GM18507 (cell line): ENCODE measurements around the gene PTHLH.

ENCODE experiments used
- DNase-seq: peaks from one replicate; pipeline ENCODE4 v3.0.0; 2011; ENCODE audit warnings: low read depth; ENCODE audit not compliant: insufficient read length; ENCODE audit errors: extremely low spot score
- FAIRE-seq: peaks from 2 replicates; lab custom pipeline; 2011; peaks lifted over from hg19 to GRCh38; lab: Jason Lieb, UNC

PTHLH gene

GRCh38 chr12:27975222-27976136 is 2.9 kb upstream of the PTHLH start:
- no peak for FAIRE-seq
- no peak for DNase-seq

GRCh38 chr12:27974735-27975221 is 2.2 kb upstream of the PTHLH start:
- FAIRE-seq, result no peak
- DNase-seq, result no peak

GRCh38 chr12:27973487-27973890 is 956 bp upstream of the PTHLH start:
- DNase-seq (no peak), FAIRE-seq (no peak)

GRCh38 chr12:27971606-27972005 is 927 bp downstream of the PTHLH start:
- no peak for DNase-seq
- FAIRE-seq, result no peak

DNA sequence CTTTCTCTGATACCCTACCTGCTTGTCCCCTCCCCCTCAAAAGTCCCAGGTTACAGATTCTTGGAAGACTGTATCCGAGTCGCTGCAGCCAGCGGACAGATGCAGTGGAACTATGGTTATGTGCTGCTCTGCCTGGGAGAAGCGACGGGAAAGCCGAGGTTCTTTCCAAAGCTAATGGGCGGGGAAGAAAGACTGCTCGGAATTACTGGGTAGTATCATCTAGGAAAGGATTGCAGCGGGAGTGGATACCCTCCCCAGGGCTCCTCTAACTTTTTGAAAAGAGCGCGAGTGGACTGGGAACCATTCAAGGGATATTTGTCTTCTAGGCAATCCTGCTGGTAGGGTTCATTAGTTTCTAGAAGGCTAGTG is 1.4 kb downstream of the PTHLH start:
- no peak for FAIRE-seq

DNA sequence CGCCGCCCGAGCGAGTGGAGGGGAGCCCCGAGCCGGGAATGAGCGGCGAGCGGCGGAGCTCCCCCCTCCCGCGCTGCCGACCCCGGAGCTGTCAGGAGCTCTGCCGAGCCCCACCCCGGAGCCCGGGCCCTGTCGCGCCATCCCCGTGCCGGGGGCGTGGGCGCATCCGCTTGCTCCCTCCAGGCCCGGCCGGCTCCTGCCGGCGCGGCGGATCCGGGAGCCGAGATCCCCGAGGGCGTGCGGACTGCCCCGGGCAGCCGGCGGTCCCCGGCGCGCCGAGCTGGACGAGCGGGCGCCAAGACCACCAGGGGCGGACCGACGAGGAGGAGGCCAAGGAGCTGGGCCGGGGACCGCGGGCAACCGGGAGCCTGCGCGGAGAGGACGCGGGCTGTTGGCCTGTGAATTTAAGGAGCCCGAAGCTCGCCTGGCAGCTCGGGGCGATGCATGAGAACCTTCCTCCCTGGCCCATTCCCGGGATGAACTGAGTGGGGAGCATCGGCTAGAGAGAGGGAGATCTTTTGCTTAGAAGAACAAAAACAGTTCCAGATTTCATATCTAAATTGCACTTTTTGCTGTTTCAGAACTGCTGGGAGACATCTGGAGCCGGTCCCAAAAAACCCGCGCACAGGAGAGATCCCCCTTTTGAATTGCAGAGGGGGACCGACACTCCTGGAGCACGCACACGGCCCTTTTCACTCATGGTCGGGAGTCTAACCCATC is 2.0 kb downstream of the PTHLH start:
- no peak for FAIRE-seq
- DNase-seq, result no peak

More for the DNA sequence above, 1.4 kb downstream of the PTHLH start:
- no peak for DNase-seq

DNA sequence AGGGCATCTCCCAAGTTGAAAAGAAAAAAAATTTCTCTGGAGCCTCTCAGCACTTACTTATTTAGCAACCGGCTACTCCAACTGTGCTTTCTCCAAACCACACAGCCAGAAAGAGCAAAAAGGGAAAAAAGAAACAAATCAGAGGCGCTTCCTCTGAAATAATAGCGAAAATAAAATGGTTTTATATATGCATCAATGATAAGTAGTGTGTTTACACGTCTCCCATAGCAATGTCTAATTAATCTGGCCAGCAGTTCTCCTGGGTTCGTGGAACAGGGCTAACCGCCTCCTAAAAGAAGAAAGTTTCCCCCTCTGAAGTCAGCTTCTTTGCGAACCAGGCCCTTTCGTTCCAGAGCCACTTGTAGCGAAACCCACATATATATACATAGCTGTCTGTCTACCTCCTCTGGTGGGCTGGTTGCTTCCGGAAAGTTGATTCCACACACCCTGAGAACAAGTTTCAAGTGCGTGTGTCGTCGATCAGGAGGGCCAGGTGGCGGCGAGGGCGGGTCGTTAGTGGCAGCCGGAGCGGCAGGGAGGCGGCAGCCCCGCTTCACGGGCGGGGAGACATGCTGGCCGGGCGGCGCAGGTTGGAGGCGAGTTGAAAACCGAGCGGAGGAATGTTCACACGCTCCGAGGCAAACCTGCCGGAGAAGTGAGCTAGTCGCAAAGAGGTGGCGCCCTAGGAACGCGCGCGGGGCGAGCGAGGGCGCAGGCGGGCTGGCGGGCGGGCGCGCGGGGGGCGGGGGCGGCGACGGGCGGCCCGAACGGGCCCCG is 2.7 kb downstream of the PTHLH start:
- FAIRE-seq, result peak; percentile 78

DNA sequence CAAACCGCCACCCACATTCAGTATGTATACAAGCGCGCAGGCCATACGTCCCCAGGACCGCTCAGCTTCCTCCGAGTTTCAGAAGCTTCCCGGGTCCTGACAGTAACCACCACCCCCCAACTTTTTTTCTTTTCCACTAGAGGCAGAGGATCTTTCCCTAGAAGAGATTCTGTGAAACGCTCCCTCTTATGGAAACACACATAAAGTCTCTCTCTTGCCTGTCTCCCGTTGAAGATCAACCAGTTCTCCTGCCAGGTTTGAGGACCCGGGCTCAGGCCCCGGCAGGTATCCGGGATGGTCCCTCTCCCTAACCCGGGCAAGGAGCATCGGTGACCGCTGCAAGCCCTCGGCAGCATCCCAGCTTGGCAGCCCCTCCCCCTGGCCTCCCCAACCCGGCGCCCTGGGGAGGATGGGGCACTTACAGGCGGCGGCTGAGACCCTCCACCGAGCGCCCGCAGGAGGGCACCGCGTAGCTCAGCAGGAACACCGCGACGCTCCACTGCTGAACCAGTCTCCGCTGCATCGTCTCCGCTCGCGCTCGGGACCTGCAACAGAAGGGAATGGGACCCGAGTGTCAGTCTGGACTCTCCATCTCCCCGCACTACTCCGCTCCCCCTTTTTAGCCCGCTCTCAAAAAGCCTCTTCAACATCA is 3.4 kb downstream of the PTHLH start:
- FAIRE-seq, result no peak
- DNase-seq, result no peak

More for the DNA sequence above, 2.7 kb downstream of the PTHLH start:
- peak; percentile 32 for DNase-seq

DNA sequence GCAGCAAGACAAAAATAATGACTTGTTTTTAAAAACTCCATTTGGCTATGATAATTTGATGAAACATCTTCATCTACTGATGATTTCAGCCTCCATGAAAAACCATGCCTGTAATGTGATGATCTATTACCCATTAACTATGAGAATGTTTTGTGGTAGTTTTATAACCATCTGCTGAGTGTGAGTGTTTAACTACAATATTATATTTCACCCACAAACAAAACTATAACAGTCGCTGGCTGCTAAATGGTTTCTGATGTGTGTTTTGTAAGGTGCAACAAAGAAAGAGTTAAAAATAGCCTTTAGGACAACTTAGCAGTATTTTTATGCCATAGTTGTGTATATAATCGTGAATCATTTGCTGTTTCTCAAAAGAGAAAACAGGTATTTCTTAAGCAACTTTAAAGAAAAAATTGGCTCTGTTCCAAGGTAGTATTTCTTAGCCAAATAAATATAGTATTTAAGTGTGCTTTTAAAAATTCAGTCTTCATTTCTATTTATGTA is 4.9 kb downstream of the PTHLH start:
- no peak for FAIRE-seq

DNA sequence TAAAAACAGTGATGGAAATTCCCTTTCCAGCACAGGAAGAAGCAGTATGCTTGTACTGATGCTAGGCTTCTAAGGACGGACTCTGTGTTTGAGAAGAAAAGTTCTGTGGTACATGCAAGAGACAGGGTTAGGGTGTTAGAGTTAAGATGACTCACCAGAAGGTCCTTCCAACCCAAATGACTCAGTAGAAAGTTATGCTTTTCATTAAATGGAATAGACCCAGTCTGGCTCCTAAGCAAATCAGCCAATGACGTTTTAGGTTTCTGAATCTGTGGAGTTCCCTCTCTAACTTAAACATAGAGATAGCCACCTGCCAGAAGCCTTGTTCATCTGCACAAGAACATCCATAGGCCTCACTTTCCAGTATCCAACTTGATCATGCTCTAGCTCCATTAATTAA is 5.7 kb downstream of the PTHLH start:
- FAIRE-seq (no peak), DNase-seq (no peak)

More for the DNA sequence above, 4.9 kb downstream of the PTHLH start:
- DNase-seq, result no peak

DNA sequence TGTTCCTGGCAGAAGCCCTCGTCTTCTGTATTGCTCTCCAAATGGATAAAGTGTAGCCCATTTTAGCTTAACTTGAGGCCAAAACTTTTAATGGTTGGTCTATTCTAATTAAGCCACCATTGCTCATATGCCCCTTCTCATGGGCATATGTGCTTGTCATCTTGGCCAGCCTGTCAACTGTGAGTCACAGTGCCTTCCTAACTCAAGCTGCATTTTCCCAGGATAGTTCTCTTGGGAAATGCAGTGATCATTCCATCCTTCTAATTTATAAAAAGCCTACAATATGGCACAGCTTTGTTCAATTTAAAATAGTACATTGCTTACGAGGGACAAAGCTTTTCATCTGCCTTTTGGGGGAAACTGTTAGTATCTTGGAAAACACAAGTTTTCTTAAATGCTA is 6.6 kb downstream of the PTHLH start:
- DNase-seq, result no peak
- no peak for FAIRE-seq

DNA sequence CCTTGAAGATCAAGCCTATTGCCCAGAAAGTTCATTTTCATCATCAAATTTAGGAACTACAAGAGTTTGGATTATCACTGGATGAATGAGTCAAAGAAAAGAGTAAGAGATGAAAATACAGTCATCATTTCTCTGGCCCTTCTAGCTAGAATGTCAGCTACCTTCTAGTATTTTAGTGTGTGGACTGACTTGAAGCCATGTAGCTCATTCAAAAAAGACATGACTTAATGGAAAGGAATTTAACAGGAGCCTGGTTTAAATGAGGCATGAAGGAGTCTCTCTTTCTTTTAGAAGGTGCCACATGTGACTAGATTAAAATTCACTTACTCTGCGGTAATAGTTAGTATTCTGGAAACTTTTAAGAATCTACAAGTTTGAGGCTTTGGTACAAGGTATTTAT is 7.1 kb downstream of the PTHLH start:
- FAIRE-seq (no peak), DNase-seq (no peak)

- FAIRE-seq (no peak), DNase-seq (no peak)
Observed at GRCh38 chr12:27964123-27964522, 8.4 kb downstream of the PTHLH start.

GRCh38 chr12:27960821-27961220 is 11.7 kb downstream of the PTHLH start:
- DNase-seq (no peak), FAIRE-seq (no peak)

- DNase-seq (no peak), FAIRE-seq (no peak)
Observed at GRCh38 chr12:27958675-27959074, 13.9 kb downstream of the PTHLH start.

- FAIRE-seq, result no peak
- DNase-seq, result no peak
Observed at GRCh38 chr12:27957366-27957765, 15.2 kb downstream of the PTHLH start.

GRCh38 chr12:27953817-27954216 is 18.7 kb downstream of the PTHLH start:
- FAIRE-seq, result no peak
- DNase-seq, result no peak

DNA sequence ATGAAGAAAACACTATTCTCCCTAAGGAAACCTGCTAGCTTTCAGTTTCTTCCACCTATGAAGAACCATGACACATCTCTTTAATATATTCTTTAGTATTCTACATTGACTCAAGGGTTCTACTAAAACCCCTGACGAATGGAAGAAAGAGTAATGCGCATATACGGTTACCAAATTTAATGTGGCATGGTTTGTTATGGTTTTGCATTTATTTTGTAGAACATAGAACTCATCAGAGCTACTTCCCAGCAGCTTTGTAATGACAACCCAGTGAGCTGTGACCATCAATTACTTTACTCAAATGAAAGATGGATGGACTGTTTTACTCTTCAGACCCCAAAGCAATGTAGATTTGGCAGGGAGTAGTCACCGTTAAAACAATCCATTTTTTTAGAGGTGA is 19.2 kb downstream of the PTHLH start:
- DNase-seq (no peak), FAIRE-seq (no peak)

DNA sequence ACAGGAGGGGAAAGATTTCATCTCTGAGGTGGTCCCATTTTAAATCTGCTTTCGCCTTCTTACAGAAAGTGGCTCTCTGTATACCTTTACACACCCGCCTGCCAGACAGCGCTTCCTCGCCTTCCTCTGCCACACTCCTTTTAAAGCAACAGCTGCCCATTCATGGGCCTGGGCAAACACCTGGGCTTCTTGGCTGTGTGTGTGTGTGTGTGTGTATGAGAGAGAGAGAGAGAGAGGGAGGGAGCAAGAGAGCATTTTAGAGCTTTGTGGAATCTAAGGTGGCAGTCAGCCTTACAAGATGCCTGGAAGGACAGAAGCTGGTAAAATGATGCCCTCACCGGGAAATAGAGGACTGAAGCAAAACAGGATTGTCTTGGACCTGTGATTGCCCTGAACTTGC is 20.0 kb downstream of the PTHLH start:
- FAIRE-seq (no peak), DNase-seq (no peak)
